G401.6 (cell line): ENCODE data around the gene EPC2.
"Not testable (repeated sequence)": the region's sequence is repeated elsewhere in the genome, so short reads cannot be mapped to it uniquely, and the experiment has no call there.

Experiments used
- FAIRE-seq: peaks from 2 replicates; lab custom pipeline; 2012; peaks lifted over from hg19 to GRCh38; lab: Jason Lieb, UNC

The EPC2 gene

DNA sequence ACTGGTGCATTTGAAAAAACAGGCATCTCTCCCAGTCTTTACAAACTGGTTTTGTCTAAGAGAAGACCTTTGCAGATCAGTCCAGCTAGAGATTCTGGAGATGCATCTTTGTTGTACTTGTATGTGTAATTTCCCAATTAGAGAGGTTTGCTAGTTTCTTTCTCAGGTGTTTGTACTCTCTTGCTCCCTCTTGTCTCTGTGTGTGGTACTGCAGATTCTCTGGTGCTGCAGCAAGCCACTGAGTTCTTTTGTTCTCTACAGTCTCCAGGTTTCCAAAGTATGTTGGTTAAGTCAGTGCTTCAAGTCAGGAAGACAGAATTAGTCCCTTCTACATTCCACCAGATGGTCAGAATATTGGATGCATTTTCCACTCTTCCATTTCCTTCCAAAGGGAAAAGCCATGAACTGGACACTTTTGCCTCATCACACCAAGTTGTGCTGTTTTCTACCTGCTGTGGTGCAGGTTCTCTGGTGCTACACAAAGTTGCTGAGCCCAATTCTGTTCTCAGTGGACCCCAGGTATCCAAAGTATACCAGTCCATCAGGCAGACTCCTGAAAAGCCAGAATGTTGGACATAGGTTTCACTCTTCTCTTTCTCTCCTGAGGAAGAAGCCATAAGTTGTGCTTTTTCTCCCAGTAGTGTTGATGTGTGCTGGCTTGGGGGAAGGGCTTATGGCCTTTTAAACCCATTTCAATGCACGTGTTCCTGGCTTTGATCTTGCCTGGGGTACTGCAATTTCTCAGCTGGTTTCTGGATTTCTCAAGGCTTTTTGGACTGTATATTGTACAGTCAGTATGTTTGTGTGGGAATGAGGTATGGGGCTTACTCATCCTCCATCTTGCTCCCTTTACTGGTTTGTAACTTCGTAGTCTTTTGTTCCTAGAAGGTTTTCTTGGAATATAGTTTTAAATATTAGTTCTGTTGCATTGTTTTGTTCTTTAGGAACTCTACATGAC, 29.8 kb downstream of the EPC2 start:
- peak; percentile 42 for FAIRE-seq

DNA sequence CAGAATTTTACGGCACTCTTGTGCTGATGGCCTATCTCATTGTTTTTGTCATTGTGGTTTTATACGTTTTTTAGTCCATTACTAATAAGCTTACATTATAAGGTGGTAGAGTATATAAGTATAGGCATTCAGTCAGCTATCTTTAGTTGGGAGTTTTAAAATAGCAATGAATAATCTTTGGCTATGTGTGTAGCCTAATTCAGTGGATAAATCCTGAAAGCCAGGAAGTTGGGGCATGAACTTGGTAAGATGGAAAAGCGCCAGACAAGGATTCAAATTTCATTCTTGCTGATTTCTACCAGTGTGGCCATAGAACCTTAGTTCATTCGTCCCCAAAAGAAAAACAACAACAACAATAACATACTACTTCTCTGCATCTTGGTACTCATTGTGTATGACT, 31.2 kb downstream of the EPC2 start:
- no peak for FAIRE-seq

DNA sequence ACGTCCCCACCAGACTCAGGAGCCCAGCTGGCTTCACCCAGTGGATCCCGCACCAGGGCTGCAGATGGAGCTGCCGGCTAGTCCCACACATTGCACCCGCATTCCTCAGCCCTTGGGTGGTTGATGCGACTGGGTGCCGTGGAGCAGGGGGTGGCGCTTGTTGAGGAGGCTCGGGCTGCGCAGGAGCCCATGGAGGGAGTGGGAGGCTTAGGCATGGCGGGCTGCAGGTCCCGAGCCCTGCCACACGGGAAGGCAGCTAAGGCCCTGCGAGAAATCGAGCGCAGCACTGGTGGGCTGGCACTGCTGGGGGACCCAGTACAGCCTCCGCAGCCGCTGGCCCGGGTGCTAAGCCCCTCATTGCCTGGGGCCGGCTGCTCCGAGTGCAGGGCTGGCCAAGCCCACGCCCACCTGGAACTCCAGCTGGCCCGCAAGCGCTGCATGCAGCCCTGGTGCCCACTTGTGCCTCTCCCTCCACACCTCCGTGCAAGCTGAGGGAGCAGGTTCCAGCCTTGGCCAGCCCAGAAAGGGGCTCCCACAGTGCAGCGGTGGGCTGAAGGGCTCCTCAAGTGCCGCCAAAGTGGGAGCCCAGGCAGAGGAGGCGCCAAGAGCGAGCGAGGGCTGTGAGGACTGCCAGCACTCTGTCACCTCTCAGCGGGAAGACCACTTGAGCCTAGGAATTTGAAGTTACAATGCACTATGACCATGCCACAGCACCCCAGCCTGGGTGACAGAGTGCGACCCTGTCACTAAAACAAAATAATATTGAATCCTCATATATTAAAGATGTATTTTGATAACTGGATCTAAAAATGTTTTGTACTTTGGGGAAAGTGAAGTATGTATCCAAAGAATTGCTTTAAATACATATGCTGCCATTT, 34.0 kb downstream of the EPC2 start:
- not testable (repeated sequence) for FAIRE-seq

DNA sequence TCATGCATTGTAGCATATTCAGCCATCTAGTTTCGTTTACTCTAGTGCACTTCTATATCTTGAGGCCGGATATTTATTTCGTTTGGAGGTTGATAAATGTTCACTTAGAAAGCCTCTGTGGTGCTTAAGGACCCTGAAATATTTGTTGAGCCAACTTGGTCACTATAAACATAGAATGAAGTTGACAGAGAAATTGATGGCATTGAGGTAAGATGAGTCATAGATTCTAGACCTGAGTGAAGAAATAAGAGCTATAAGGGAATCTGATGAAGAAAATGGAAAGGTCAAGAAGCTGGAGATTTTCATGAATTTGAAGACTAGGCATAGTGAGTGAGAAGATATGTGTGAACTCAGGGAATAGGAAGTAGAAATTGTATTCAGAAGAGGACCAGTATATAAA, 35.9 kb downstream of the EPC2 start:
- FAIRE-seq: no peak

DNA sequence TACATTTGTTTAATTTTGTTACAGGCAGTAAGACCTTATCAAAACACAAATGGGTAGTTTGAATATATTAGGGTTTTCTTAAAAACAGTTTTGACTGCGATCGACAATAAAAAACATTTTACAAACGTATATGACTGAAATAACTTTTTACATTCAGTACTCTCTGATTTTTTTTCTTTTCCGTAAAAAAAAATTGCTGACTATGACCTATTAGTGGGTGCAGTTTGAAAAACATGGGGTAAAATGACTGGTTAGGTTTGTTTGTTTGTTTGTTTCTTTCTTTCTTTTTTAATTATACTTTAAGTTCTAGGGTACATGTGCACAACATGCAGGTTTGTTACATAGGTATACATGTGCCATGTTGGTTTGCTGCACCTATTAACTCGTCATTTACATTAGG, 36.9 kb downstream of the EPC2 start:
- no peak for FAIRE-seq

DNA sequence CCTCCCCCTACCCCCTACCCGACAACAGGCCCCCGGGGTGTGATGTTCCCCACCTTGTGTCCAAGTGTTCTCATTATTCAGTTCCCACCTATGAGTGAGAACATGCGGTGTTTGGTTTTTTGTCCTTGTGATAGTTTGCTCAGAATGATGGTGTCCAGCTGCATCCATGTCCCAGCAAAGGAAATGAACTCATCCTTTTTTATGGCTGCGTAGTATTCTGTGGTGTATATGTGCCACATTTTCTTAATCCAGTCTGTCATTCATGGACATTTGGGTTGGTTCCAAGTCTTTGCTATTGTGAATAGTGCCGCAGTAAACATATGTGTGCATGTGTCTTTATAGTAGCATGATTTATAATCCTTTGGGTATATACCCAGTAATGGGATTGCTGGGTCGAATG, 37.3 kb downstream of the EPC2 start:
- FAIRE-seq: not testable (repeated sequence)

DNA sequence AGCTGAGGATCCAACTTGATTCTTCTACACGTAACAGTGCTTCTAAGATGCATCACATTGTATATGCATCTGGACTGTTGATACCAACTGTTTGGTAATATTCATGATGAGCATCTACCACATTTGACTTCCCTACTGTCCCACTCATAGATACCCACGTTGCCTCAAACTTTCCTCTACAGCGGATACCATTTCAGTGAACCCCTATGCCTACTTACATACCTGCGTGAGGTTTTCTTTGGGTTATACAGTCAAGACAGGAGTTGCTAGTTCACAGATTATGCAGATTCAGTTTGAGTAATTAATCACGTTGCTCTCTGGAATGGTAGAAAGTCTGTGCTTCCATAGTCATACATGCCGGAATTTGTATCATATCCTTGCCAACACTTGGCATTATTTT, 40.0 kb downstream of the EPC2 start:
- FAIRE-seq: no peak

DNA sequence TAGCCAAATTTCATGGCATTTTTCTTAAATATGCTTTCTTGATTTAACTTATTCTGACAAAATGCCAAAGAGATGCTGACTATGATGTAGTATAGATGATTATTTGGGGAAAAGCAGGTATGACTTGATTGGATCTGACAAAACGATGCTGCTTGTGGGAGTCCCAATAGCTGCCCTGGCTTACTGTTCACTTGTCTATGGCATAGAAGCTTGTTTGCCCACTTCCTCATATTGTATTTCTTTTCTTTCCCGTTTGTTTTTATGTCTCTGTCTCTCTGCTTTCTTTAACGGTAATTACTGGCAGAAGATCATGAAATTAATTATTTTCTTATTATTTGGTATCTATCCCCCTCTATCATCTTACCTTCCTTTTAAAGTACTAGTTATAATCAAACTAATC, 43.0 kb downstream of the EPC2 start:
- FAIRE-seq: no peak

DNA sequence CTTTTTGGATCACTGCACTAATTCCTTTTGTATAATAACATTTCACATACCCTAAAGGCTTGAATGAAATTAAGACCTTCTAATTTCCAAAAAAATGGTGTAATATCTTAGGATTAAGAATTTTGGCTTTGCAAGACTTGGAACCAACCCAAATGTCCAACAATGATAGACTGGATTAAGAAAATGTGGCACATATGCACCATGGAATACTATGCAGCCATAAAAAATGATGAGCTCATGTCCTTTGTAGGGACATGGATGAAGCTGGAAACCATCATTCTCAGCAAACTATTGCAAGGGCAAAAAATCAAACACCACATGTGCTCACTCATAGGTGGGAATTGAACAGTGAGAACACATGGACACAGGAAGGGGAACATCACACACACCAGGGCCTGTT, 43.5 kb downstream of the EPC2 start:
- FAIRE-seq: not testable (repeated sequence)

DNA sequence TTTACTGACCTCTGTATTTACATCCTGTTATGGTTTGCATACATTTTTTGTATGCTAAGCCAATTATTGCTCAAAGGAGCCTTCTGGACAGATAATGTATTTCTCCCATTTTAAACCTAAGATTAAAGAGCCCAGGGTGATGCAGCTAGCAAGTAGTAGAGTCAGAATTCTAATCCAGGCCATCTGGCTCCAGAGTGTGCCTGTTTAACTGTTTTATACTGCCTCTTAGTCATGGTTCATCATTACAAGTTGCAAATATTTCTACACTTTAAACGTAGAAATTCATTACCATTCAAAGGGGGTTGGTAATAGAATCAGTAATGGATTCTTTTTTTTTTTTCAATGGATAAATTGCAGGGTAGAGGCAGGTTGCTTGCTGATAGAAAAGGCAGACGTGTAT, 52.4 kb downstream of the EPC2 start:
- no peak for FAIRE-seq

DNA sequence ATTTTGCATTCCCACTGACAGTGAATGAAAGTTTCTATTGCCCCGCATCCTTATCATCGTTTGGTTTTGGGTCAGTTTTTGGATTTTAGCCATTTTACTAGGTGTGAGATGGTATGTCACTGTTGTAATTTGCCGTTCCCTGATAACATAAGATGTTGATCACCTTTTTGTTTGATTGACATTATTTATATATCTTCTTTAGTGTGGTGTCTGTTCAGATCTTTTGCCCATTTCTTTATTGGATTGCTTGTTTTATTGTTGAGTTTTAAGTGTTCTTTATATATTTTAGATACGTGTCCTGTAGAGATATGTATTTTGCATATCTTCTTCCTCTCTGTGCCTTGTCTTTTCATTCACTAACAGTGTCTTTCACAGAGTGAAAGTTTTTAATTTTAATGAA, 55.3 kb downstream of the EPC2 start:
- FAIRE-seq: no peak

DNA sequence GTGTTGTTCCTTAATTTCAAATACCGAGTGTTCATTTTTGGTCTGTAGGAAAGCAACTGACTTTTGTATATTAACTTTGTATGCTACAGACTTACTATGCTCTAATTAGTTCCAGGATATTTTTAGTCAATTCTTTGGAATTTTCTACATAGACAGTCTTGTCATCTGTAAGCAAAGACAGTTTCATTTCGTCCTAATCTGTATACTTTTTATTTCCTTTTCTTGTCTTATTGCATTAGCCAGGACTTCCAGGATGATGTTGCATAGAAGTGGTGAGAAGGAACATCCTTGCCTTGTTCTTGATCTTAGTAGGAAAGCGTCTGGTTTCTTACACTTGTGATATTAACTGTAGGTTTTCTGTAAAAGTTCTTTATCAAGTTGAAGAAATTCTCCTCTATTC, 56.5 kb downstream of the EPC2 start:
- FAIRE-seq: no peak

DNA sequence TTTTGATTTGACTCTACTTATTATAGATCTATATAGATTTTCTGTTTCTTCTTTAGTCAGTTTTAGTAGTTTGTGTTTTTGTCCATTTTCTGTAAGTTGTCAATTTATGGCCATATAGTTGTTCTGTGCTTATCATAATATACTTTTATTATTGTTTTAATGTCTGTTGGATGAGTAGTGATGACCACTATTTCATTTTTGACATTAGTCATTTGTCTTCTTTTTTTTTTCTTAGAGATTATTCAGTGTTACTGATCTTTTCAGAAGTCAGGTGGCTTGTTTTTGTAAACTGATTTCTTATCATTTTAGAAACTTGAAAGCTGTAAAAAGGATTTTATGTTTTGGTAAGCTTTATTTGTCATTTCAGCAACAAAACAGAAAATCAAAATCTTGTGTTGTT, 57.3 kb downstream of the EPC2 start:
- FAIRE-seq: peak; percentile 17

DNA sequence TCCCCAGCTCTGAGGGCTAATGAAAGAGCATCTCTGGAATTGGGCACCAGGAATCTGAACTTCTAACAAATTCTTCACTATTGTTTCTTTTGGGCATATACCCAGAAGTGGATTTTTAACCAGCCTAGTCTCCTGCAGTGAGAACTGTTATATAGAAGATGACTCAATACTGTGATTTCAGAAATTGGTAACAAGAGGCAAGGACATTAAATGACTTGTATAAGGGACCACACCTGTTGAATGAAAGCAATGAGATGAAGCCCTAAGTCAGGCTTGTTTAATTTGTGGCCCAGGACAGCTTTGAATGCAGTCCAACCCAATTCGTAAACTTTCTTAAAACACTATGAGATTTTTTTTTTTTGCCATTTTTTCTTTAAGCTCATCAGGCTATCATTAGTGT, 57.9 kb downstream of the EPC2 start:
- FAIRE-seq: no peak

DNA sequence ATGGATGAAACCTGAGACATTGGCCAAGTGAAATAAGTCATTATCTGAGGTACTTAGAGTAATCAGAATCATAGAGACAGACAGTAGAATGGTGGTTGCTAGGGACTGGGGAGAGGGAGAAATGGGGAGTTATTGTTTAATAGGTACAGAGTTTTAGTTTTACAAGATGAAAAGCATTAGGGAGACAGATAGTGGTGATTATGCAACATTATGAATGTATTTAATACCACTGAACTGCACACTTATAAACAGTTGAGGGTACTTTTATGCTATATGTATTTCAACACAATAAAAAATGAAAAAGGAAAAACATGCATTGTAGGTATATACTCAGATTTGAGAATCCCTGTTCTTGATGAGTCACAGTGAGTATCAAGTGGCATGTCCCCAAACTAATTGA, 59.7 kb downstream of the EPC2 start:
- FAIRE-seq: no peak

DNA sequence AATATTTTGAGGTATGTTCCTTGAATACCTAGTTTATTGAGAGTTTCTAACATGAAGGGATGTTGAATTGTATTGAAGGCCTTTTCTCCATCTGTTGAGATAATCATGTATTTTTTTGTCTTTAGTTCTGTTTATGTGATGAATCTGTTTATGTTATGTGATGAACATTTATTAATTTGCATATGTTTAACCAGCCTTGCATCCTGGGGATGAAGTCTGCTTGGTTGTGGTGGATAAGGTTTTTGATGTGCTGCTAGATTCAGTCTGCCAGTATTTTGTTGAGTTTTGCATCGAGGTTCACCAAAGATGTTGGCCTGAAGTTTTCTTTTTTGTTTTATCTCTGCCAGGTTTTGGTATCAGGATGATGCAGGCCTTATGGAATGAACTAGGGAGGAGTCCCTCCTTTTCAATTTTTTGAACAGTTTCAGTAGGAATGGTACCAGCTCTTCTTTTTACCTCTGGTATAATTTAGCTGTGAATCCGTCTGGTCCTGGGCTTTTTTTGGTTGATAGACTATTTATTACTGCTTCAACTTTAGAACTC, 71.9 kb downstream of the EPC2 start:
- no peak for FAIRE-seq

DNA sequence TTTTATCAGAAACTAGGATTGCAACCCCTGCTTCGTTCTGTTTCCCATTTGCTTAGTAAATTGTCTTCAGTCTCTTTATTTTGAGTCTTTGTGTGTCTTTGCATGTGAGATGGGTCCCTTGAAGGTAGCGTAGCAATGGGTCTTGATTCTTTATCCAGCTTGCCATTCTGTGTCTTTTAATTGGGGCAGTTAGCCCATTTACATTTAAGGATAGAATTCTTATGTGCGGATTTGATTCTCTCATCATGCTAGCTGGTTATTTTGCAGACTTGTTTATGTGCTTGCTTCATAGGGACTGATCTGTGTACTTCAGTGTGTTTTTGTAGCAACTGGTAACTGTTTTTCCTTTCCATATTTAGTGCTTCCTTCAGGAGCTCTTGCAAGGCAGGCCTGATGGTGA, 73.5 kb downstream of the EPC2 start:
- FAIRE-seq: no peak

DNA sequence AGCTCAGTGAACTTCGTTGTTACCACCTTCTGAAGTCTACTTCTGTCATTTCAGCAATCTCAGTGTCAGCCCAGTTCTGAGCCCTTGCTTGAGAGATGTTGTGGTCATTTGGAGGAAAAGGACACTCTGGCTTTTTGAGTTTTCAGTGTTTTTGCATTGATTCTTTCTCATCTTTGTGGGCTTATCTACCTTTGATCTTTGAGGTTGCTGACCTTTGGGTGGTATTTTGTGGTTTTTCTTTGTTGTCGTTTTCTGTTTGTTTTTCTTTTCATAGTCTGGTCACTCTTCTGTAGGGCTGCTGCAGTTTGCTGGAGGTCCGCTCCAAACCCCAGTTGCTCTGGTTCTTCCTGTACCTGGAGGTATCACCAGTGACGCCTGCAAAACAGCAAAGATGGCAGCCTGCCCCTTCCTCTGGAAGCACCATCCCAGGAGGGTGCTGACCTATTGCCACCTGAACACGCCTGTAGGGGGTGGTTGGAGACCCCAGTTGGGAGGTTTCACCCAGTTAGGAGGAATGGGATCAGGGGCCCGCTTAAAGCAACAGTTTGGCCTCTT, 74.7 kb downstream of the EPC2 start:
- FAIRE-seq: no peak

DNA sequence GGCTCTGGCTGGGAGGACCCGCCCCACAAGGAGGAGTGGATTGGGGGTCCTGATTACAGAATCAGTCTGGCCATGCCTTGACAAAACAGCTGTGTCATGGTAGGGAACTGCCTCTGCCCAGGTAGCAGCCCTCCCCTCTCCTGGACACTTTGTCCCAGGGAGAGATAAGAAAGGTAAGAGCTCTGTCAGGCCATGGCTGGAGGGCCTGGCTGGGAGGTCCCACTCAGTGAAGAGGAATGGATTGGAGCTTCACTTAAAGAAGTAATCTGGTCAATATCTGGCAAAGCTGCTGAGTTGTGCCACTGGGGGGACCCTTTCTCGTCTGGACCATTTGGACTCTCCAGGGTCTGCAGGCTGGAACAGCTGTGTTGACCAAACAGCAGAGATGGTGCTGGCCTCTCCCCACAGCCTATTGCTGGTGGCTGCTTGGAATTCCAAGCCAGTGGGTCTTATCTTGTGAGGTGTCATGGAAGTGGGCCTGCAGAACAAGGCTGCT, 75.4 kb downstream of the EPC2 start:
- no peak for FAIRE-seq

DNA sequence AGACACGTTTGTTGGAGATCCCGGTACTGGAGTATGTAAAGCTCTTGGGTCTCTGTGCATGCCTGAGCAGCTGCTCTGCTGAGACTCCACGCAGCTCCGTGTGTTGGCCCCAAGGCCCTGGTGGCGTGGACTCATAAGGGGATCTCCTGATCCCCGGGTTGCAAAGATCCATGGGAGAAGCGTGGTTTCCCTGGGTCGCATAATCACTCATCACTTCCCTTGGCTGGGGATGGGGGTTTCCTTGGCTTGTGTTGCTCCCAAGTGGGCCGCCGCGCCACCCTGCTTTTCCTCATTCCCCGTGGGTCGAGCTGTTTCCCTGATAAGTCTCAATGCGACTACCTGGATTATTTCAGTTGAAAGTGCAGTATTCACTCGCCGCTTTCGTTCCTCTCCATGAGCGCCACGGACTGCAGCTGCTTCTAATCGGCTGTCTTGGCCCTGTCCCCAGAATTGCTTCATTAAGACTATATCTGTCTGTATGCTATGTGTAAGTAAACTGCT, 76.0 kb downstream of the EPC2 start:
- FAIRE-seq: no peak

DNA sequence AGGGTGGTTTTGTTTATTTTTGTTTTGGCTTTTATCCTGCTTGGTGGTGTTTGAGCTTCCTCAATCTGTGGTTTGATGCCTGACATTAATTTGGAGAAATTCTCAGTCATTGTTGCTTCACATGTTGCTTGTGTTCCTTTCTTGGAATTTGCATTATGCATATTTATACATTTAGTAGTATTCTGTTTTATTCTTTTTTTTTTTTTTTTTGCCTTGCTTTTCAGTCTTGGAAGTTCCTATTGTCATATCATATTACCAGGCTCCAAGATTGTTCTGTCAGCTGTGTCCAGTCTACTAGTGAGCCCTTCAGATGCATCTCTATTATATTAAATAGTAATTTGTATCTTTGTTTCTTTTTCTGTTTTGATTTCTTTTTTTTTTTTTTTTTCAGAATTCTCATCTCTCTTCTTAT, 77.0 kb downstream of the EPC2 start:
- FAIRE-seq: peak; percentile 15
